Type B pancreatic cell (in vitro differentiated cells): ENCODE data around the gene SERPINB5. TPM values are rescaled to one million over a fixed set of nuclear protein-coding genes. Genes with fewer than 3 reads are reported as not detected.

Experiments
- DNase-seq: peaks from one replicate; pipeline ENCODE4 v3.0.0; 2021; ENCODE audit warnings: mixed read lengths; ENCODE audit not compliant: unreplicated experiment; ENCODE audit errors: extremely low spot score
- H3K27ac Mint-ChIP-seq: 2 replicates; pipeline ENCODE4 v1.8.0; 2021; ENCODE audit warnings: mild to moderate bottlenecking, mixed read lengths
- H3K27me3 Mint-ChIP-seq: 2 replicates; pipeline ENCODE4 v1.8.0; 2021; ENCODE audit warnings: mixed read lengths
- H3K36me3 Mint-ChIP-seq: 2 replicates; pipeline ENCODE4 v1.8.0; 2021; ENCODE audit warnings: mixed read lengths
- H3K4me1 Mint-ChIP-seq: one replicate; pipeline ENCODE4 v1.8.0; 2021; ENCODE audit warnings: mixed read lengths; ENCODE audit not compliant: unreplicated experiment
- H3K4me3 Mint-ChIP-seq: 2 replicates; pipeline ENCODE4 v1.8.0; 2021; ENCODE audit warnings: mild to moderate bottlenecking, mixed read lengths
- H3K9me3 Mint-ChIP-seq: 2 replicates; pipeline ENCODE4 v1.8.0; 2021; ENCODE audit warnings: mixed read lengths
- total RNA-seq: library from RNA; stranded (reverse); gene quantifications from 2 replicates; pipeline ENCODE4 v1.2.1, GENCODE V29; 2021; ENCODE audit warnings: low replicate concordance
- TF ChIP-seq, protein P1 (sequence below): fragments of 200-600 bp; sonication (generic); conservative IDR thresholded peaks from 2 replicates; pipeline ENCODE4 v1.5.0; 2021; ENCODE audit warnings: antibody characterized with exemption, mild to moderate bottlenecking

The SERPINB5 gene
- total RNA-seq, 1 donor from 2014 or later: 1.4 TPM

GRCh38 chr18:63527251-63527650, 50.5 kb downstream of the SERPINB5 start:
- Mint-ChIP-seq H3K27me3 (peaks cover 4% of the 10 kb centered on the region), H3K4me1 (no peaks in the 10 kb centered on the region), H3K9me3 (no peaks in the 10 kb centered on the region), H3K4me3 (no peak overlapping the region), H3K27ac (no peak overlapping the region), H3K36me3 (no peaks in the 10 kb centered on the region)
- no peak for DNase-seq
- TF ChIP-seq, protein P1, sequence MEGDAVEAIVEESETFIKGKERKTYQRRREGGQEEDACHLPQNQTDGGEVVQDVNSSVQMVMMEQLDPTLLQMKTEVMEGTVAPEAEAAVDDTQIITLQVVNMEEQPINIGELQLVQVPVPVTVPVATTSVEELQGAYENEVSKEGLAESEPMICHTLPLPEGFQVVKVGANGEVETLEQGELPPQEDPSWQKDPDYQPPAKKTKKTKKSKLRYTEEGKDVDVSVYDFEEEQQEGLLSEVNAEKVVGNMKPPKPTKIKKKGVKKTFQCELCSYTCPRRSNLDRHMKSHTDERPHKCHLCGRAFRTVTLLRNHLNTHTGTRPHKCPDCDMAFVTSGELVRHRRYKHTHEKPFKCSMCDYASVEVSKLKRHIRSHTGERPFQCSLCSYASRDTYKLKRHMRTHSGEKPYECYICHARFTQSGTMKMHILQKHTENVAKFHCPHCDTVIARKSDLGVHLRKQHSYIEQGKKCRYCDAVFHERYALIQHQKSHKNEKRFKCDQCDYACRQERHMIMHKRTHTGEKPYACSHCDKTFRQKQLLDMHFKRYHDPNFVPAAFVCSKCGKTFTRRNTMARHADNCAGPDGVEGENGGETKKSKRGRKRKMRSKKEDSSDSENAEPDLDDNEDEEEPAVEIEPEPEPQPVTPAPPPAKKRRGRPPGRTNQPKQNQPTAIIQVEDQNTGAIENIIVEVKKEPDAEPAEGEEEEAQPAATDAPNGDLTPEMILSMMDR: no peak

DNA sequence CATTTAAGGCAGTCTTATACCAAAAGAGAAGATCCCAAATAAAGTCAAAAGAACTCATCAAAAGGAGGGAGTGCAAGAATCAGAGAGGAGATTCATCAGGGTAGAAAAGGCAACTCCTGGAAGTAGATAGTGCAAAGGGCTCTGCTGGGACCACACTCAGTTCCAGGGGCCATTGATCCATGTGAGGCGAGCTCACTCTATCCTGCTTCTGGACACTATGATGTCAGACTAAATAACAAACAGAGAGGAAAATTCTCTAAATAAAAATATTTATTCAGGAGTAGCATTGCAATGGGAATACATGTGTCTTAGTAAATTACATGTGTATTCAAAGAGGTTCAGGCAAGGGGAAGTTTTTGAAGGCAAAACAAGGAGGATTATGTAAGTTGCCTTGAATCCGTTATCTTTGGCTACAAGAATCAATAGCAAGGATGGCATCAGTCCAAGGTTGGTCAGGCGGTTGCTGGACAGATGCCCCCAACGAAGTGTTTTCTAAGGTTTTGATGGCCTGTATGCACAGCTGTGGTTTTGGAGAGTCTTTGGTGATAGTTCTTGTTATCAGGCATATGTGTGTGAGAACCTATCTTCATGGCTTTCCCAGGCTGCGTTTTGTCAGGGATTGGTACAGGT, 52.2 kb downstream of the SERPINB5 start:
- no peaks in the 10 kb centered on the region for H3K27me3 Mint-ChIP-seq
- H3K4me1 Mint-ChIP-seq: no peaks in the 10 kb centered on the region
- no peak overlapping the region for H3K4me3 Mint-ChIP-seq
- H3K36me3 Mint-ChIP-seq: no peaks in the 10 kb centered on the region
- H3K9me3 Mint-ChIP-seq: no peaks in the 10 kb centered on the region
- TF ChIP-seq, protein P1: no peak
- DNase-seq: no peak
- no peak overlapping the region for H3K27ac Mint-ChIP-seq

DNA sequence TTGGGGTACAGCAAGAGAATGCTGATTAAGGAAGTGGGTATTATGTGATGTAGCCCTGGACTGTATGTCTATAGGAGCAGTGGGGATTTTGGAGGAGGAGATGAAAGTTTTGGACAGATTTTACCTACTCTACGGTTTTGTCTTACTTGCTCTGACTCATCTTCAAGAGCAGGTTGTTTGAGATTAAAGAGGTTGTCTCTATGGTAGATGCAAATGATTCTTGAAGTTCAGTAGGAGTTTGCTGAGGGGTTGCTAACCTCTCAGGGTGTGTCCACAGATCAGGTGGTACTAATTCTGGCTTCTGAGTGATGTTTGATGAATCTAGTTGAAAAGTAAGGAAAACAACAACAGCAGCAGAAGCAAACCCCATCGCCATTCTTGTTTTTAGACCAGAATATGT, 55.7 kb downstream of the SERPINB5 start:
- no peak for DNase-seq
- peak overlapping the region; percentile 10 for H3K27ac Mint-ChIP-seq
- H3K27me3 Mint-ChIP-seq: no peaks in the 10 kb centered on the region
- TF ChIP-seq, protein P1: no peak
- H3K9me3 Mint-ChIP-seq: no peaks in the 10 kb centered on the region
- no peaks in the 10 kb centered on the region for H3K4me1 Mint-ChIP-seq
- H3K4me3 Mint-ChIP-seq: no peak overlapping the region
- no peaks in the 10 kb centered on the region for H3K36me3 Mint-ChIP-seq

DNA sequence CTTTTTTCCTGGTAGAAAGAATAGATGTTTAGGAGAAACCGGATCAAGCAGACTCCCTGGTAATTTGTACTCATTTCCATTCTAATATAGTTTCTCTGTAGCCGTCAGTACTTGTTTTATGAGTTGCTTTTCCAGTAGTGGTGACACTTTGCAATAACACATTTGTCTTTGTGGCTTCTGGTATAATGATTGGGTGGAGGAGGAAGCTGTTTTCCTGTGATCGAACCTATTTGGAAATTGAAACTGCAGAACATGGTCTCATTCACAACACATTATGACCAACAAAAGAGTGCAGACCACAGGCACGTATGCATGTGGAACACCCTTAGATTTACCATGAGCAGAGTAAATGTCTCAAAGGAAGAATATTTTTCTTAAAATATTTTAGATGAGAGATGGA, 57.9 kb downstream of the SERPINB5 start:
- peak overlapping the region; percentile 10 for H3K27ac Mint-ChIP-seq

GRCh38 chr18:63539904-63540510, 63.2 kb downstream of the SERPINB5 start:
- TF ChIP-seq, protein P1: no peak
- no peak overlapping the region for H3K4me3 Mint-ChIP-seq
- no peaks in the 10 kb centered on the region for H3K27me3 Mint-ChIP-seq
- peaks cover 11% of the 10 kb centered on the region for H3K4me1 Mint-ChIP-seq
- no peak for DNase-seq
- no peaks in the 10 kb centered on the region for H3K36me3 Mint-ChIP-seq
- H3K27ac Mint-ChIP-seq: peak overlapping the region; percentile 11
- peaks cover 6% of the 10 kb centered on the region for H3K9me3 Mint-ChIP-seq

More for the DNA sequence above, 57.9 kb downstream of the SERPINB5 start:
- H3K27me3 Mint-ChIP-seq: no peaks in the 10 kb centered on the region
- DNase-seq: no peak
- H3K4me3 Mint-ChIP-seq: no peak overlapping the region
- H3K4me1 Mint-ChIP-seq: peaks cover under 1% of the 10 kb centered on the region
- H3K36me3 Mint-ChIP-seq: no peaks in the 10 kb centered on the region
- TF ChIP-seq, protein P1: no peak
- no peaks in the 10 kb centered on the region for H3K9me3 Mint-ChIP-seq
